Chondrocyte (in vitro differentiated cells): ENCODE measurements around the gene LAMC3. TPM values are rescaled to one million over a fixed set of nuclear protein-coding genes. Genes with fewer than 3 reads are reported as not detected.

Source experiments
- DNase-seq: peaks from one replicate; pipeline ENCODE4 v3.0.0; 2021; ENCODE audit warnings: mixed read lengths, low spot score
- H3K27ac Mint-ChIP-seq: one replicate; pipeline ENCODE4 v1.8.0; 2021; ENCODE audit warnings: mild to moderate bottlenecking, moderate library complexity, mixed read lengths; ENCODE audit not compliant: unreplicated experiment
- H3K27me3 Mint-ChIP-seq: 2 replicates; pipeline ENCODE4 v1.8.0; 2021; ENCODE audit warnings: low read depth, mixed read lengths
- H3K36me3 Mint-ChIP-seq: 2 replicates; pipeline ENCODE4 v1.8.0; 2021; ENCODE audit warnings: low read depth, mixed read lengths
- H3K4me1 Mint-ChIP-seq: 2 replicates; pipeline ENCODE4 v1.8.0; 2021; ENCODE audit warnings: low read depth, mild to moderate bottlenecking, mixed read lengths
- H3K4me3 Mint-ChIP-seq: one replicate; pipeline ENCODE4 v1.8.0; 2021; ENCODE audit warnings: mild to moderate bottlenecking, moderate library complexity, mixed read lengths; ENCODE audit not compliant: unreplicated experiment
- H3K9me3 Mint-ChIP-seq: 2 replicates; pipeline ENCODE4 v1.8.0; 2021; ENCODE audit warnings: low read depth, mixed read lengths
- CTCF ChIP-seq: fragments of 200-600 bp; sonication (generic); IDR thresholded peaks from 2 replicates; pipeline ENCODE4 v1.5.0; 2021; ENCODE audit warnings: antibody characterized with exemption, mild to moderate bottlenecking, moderate library complexity
- total RNA-seq: library from RNA; stranded (reverse); gene quantifications from 3 replicates; pipeline ENCODE4 v1.2.1, GENCODE V29; 2021

The LAMC3 gene
- total RNA-seq, 1 donor from 2014 or later: 1.2 TPM

- H3K4me1 Mint-ChIP-seq: peaks cover 13% of the 10 kb centered on the region
- no peak for TF ChIP-seq CTCF
- no peak overlapping the region for H3K27ac Mint-ChIP-seq
- no peaks in the 10 kb centered on the region for H3K27me3 Mint-ChIP-seq
- no peaks in the 10 kb centered on the region for H3K36me3 Mint-ChIP-seq
- no peak overlapping the region for H3K4me3 Mint-ChIP-seq
- no peaks in the 10 kb centered on the region for H3K9me3 Mint-ChIP-seq
- DNase-seq: no peak
These were observed 98.8 kb downstream of the LAMC3 start for GRCh38 chr9:131107760-131108159.

- Mint-ChIP-seq H3K4me3 (no peak overlapping the region), H3K27me3 (no peaks in the 10 kb centered on the region), H3K27ac (no peak overlapping the region), H3K36me3 (no peaks in the 10 kb centered on the region), H3K9me3 (no peaks in the 10 kb centered on the region), H3K4me1 (peaks cover 12% of the 10 kb centered on the region)
- peak; percentile 35 for DNase-seq
- TF ChIP-seq CTCF: no peak
These were observed 102.3 kb downstream of the LAMC3 start for GRCh38 chr9:131111186-131111853.

GRCh38 chr9:131111854-131112311 lies 102.9 kb downstream of the LAMC3 start:
- Mint-ChIP-seq H3K4me1 (peaks cover 17% of the 10 kb centered on the region), H3K36me3 (no peaks in the 10 kb centered on the region), H3K27me3 (no peaks in the 10 kb centered on the region), H3K9me3 (no peaks in the 10 kb centered on the region), H3K4me3 (no peak overlapping the region), H3K27ac (no peak overlapping the region)
- peak; percentile 63 for DNase-seq
- TF ChIP-seq CTCF: no peak

GRCh38 chr9:131112374-131113154 lies 103.6 kb downstream of the LAMC3 start:
- Mint-ChIP-seq H3K27me3 (no peaks in the 10 kb centered on the region), H3K9me3 (no peaks in the 10 kb centered on the region), H3K4me1 (peaks cover 22% of the 10 kb centered on the region), H3K4me3 (no peak overlapping the region), H3K36me3 (no peaks in the 10 kb centered on the region), H3K27ac (no peak overlapping the region)
- TF ChIP-seq CTCF: no peak
- DNase-seq: peak; percentile 63

- no peaks in the 10 kb centered on the region for H3K36me3 Mint-ChIP-seq
- H3K27ac Mint-ChIP-seq: no peak overlapping the region
- H3K9me3 Mint-ChIP-seq: no peaks in the 10 kb centered on the region
- peak; percentile 68 for DNase-seq
- H3K4me3 Mint-ChIP-seq: no peak overlapping the region
- no peak for TF ChIP-seq CTCF
- H3K27me3 Mint-ChIP-seq: no peaks in the 10 kb centered on the region
- H3K4me1 Mint-ChIP-seq: peaks cover 22% of the 10 kb centered on the region
These were observed 104.7 kb downstream of the LAMC3 start for GRCh38 chr9:131113655-131114054.
